Cardiac atrium fibroblast (primary cell): Measurements from ENCODE around the gene LPIN2. TPM values are rescaled to one million over a fixed set of nuclear protein-coding genes. Genes with fewer than 3 reads are reported as not detected.

Experiments
- total RNA-seq: library from RNA; depleted of rRNA; stranded (reverse); fragments of >200 nt; gene quantifications from 2 replicates; pipeline ENCODE4 v1.2.3, GENCODE V29; 2015

LPIN2 gene
- 21.7 and 29.3 TPM in 2 replicates for total RNA-seq

GRCh38 chr18:3013024-3013804 is at the start of gene LPIN2:
LPIN2 (minus strand) TSS chr18:3013144; CDS start chr18:2960840, 52,304 bp downstream.

Other genes with a start within 250 kb of the LPIN2 start
- 32.0 and 36.0 TPM in 2 replicates for gene EMILIN2, start 166.1 kb downstream of the LPIN2 start, total RNA-seq
- under 0.01 and 0.16 TPM in 2 replicates for gene MYOM1, start 206.8 kb upstream of the LPIN2 start, total RNA-seq
- gene MYL12A, start 234.7 kb upstream of the LPIN2 start, total RNA-seq: 699 and 931 TPM in 2 replicates
- gene MYL12B, start 249.0 kb upstream of the LPIN2 start, total RNA-seq: 467 and 537 TPM in 2 replicates